NB4 (cell line): ENCODE measurements around the gene FAIM2.

ENCODE experiments used
- MYC ChIP-seq: IDR thresholded peaks from 2 replicates; pipeline ENCODE4 v1.6.1; 2011; ENCODE audit warnings: low read depth, low read length
- POLR2A ChIP-seq: IDR thresholded peaks from 2 replicates; pipeline ENCODE4 v1.6.1; 2011; ENCODE audit warnings: mild to moderate bottlenecking; ENCODE audit not compliant: insufficient read length; ENCODE audit errors: extremely low read depth
- TF ChIP-seq, protein P1 (sequence below): IDR thresholded peaks from one replicate; pipeline ENCODE4 v1.5.1; 2012; ENCODE audit warnings: low read depth, low read length
- TF ChIP-seq, protein P2 (sequence below): IDR thresholded peaks from 2 replicates; pipeline ENCODE4 v1.6.1; 2011; ENCODE audit warnings: low read depth, low read length

DNA sequence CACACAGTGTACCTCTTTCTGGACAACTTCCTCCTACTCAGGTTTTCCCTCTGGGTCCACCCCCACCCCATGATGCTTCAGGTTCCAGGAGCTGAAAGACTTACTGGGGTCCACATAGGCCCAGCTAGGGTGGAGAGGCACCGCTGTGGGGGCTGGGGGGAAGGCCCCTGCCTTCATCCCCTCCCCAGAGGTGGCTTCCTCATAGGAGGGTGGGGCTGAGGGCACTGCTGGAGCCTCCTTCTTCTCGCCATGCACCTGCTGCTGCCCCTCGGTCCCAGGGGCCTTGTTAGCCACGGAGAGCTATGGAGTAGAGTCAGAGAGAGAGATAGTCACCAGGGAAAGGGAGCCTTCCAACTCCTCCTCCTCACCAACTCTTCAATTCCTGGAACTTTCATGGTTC lies 2.7 kb downstream of the FAIM2 start:
- TF ChIP-seq, protein P1, sequence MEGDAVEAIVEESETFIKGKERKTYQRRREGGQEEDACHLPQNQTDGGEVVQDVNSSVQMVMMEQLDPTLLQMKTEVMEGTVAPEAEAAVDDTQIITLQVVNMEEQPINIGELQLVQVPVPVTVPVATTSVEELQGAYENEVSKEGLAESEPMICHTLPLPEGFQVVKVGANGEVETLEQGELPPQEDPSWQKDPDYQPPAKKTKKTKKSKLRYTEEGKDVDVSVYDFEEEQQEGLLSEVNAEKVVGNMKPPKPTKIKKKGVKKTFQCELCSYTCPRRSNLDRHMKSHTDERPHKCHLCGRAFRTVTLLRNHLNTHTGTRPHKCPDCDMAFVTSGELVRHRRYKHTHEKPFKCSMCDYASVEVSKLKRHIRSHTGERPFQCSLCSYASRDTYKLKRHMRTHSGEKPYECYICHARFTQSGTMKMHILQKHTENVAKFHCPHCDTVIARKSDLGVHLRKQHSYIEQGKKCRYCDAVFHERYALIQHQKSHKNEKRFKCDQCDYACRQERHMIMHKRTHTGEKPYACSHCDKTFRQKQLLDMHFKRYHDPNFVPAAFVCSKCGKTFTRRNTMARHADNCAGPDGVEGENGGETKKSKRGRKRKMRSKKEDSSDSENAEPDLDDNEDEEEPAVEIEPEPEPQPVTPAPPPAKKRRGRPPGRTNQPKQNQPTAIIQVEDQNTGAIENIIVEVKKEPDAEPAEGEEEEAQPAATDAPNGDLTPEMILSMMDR, result no peak
- TF ChIP-seq POLR2A (no peak), MYC (no peak)
- TF ChIP-seq, protein P2, sequence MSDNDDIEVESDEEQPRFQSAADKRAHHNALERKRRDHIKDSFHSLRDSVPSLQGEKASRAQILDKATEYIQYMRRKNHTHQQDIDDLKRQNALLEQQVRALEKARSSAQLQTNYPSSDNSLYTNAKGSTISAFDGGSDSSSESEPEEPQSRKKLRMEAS, result no peak
